ENCODE measurements around the gene EEF1G. TPM values are rescaled to one million over a fixed set of nuclear protein-coding genes. Genes with fewer than 3 reads are reported as not detected.
A peak's percentile ranks its signal among the peaks of the same experiment; 100 is the strongest.

Gene EEF1G
- total RNA-seq, 1 experiment from 2014 or later = 1,855 TPM

GRCh38 chr11:62542111-62542745, 31.5 kb downstream of the EEF1G start:
- intact Hi-C loops (cut with micrococcal nuclease) = loop anchor here (1.0 kb wide), 3 partner anchors 18 to 147 kb away; no protein-coding TSS in a partner anchor
- peaks cover 38% of the 10 kb centered on the region for H3K4me1 Mint-ChIP-seq (ENCODE audit: insufficient read depth, unreplicated experiment)
- H3K27me3 Mint-ChIP-seq (ENCODE audit: insufficient read depth, unreplicated experiment) = no peaks in the 10 kb centered on the region
- H3K9me3 Mint-ChIP-seq (ENCODE audit: unreplicated experiment) = no peaks in the 10 kb centered on the region
- no TSS peak for BruUV-seq (replicated peaks)
- no peak for DNase-seq (ENCODE audit: unreplicated experiment)
- CTCF ChIA-PET = interaction anchor here (0.6 to 13.1 kb wide), 30 partner anchors 8 to 1036 kb away, joined by 3 to 225 read pairs (median 7); partner anchors contain the start of gene TUT1
- peak overlapping the region; percentile 69 for H3K27ac Mint-ChIP-seq (ENCODE audit: low read depth, unreplicated experiment)
- no peak for TF ChIP-seq CTCF (IDR thresholded peaks at IDR 0.05; ENCODE audit: unreplicated experiment)
- peak overlapping the region; percentile 99 for H3K4me3 Mint-ChIP-seq (ENCODE audit: unreplicated experiment)
- H3K36me3 Mint-ChIP-seq (ENCODE audit: insufficient read depth, unreplicated experiment) = peaks cover 30% of the 10 kb centered on the region
- POLR2A ChIA-PET = interaction anchor here (0.7 to 11.4 kb wide), 17 partner anchors 16 to 299 kb away, joined by 3 to 599 read pairs (median 6); partner anchors contain the start of genes EEF1G, HNRNPUL2, MTA2 and TUT1

- Mint-ChIP-seq H3K36me3 (ENCODE audit: insufficient read depth, unreplicated experiment) (peaks cover 42% of the 10 kb centered on the region), H3K27me3 (ENCODE audit: insufficient read depth, unreplicated experiment) (no peaks in the 10 kb centered on the region), H3K4me3 (ENCODE audit: unreplicated experiment) (peak overlapping the region; percentile 99), H3K4me1 (ENCODE audit: insufficient read depth, unreplicated experiment) (peaks cover 38% of the 10 kb centered on the region), H3K9me3 (ENCODE audit: unreplicated experiment) (no peaks in the 10 kb centered on the region), H3K27ac (ENCODE audit: low read depth, unreplicated experiment) (peak overlapping the region; percentile 61)
- intact Hi-C loops (cut with micrococcal nuclease) = no loop called here
- ChIA-PET CTCF (interaction anchor here (1.4 to 13.1 kb wide), 8 partner anchors 12 to 148 kb away, joined by 4 to 225 read pairs (median 22); partner anchors contain the start of gene TUT1), POLR2A (interaction anchor here (0.6 to 11.4 kb wide), 12 partner anchors 17 to 213 kb away, joined by 3 to 599 read pairs (median 10); partner anchors contain the start of genes EEF1G and TUT1)
- DNase-seq (ENCODE audit: unreplicated experiment) = no peak
- no peak for TF ChIP-seq CTCF (IDR thresholded peaks at IDR 0.05; ENCODE audit: unreplicated experiment)
- BruUV-seq (replicated peaks) = no TSS peak
Observed at GRCh38 chr11:62540804-62541701, 32.6 kb downstream of the EEF1G start.

GRCh38 chr11:62539238-62539925, 34.3 kb downstream of the EEF1G start:
- Mint-ChIP-seq H3K36me3 (ENCODE audit: insufficient read depth, unreplicated experiment) (peaks cover 50% of the 10 kb centered on the region), H3K9me3 (ENCODE audit: unreplicated experiment) (no peaks in the 10 kb centered on the region), H3K27ac (ENCODE audit: low read depth, unreplicated experiment) (peak overlapping the region; percentile 42), H3K4me1 (ENCODE audit: insufficient read depth, unreplicated experiment) (peaks cover 43% of the 10 kb centered on the region), H3K27me3 (ENCODE audit: insufficient read depth, unreplicated experiment) (no peaks in the 10 kb centered on the region), H3K4me3 (ENCODE audit: unreplicated experiment) (peak overlapping the region; percentile 99)
- CTCF ChIA-PET = interaction anchor here (0.6 to 13.1 kb wide), 14 partner anchors 11 to 940 kb away, joined by 3 to 225 read pairs (median 4); no protein-coding TSS in a partner anchor
- POLR2A ChIA-PET = interaction anchor here (0.6 to 11.4 kb wide), 22 partner anchors 9 to 719 kb away, joined by 3 to 599 read pairs (median 4); partner anchors contain the start of genes B3GAT3, CHRM1, EEF1G and TUT1
- no peak for TF ChIP-seq CTCF (IDR thresholded peaks at IDR 0.05; ENCODE audit: unreplicated experiment)
- no TSS peak for BruUV-seq (replicated peaks)
- intact Hi-C loops (cut with micrococcal nuclease) = loop anchor here (1.0 kb wide), 1 partner anchor 42 kb away; no protein-coding TSS in a partner anchor
- DNase-seq (ENCODE audit: unreplicated experiment) = peak; percentile 93
